Ishikawa (cell line): Measurements from ENCODE around the gene PTPA.

Source experiments
- CEBPB ChIP-seq: IDR thresholded peaks from 2 replicates; pipeline ENCODE4 v1.6.1; 2012
- CREB1 ChIP-seq: IDR thresholded peaks from 2 replicates; pipeline ENCODE4 v1.6.1; 2012; ENCODE audit warnings: low read depth
- EGR1 ChIP-seq: IDR thresholded peaks from 2 replicates; pipeline ENCODE4 v1.6.1; 2012
- EP300 ChIP-seq: IDR thresholded peaks from 2 replicates; pipeline ENCODE4 v1.6.1; 2012; ENCODE audit warnings: borderline replicate concordance
- FOXM1 ChIP-seq: IDR thresholded peaks from 2 replicates; pipeline ENCODE4 v1.6.1; 2012; ENCODE audit warnings: low read depth, borderline replicate concordance
- MAX ChIP-seq: IDR thresholded peaks from 2 replicates; pipeline ENCODE4 v1.6.1; 2012
- NFIC ChIP-seq: IDR thresholded peaks from 2 replicates; pipeline ENCODE4 v1.6.1; 2012
- RAD21 ChIP-seq: IDR thresholded peaks from 2 replicates; pipeline ENCODE4 v1.6.1; 2012; ENCODE audit warnings: low read depth
- REST ChIP-seq: IDR thresholded peaks from 2 replicates; pipeline ENCODE4 v1.6.1; 2012; ENCODE audit warnings: low read depth, mild to moderate bottlenecking
- TAF1 ChIP-seq: IDR thresholded peaks from 2 replicates; pipeline ENCODE4 v1.6.1; 2012; ENCODE audit warnings: low read depth, mild to moderate bottlenecking
- TCF12 ChIP-seq: IDR thresholded peaks from 2 replicates; pipeline ENCODE4 v1.6.1; 2012; ENCODE audit warnings: low read depth
- TEAD4 ChIP-seq: IDR thresholded peaks from 2 replicates; pipeline ENCODE4 v1.6.1; 2012
- YY1 ChIP-seq: IDR thresholded peaks from 2 replicates; pipeline ENCODE4 v1.6.1; 2012; ENCODE audit warnings: low read depth
- ZBTB7A ChIP-seq: IDR thresholded peaks from 2 replicates; pipeline ENCODE4 v1.6.1; 2012; ENCODE audit warnings: low read depth
- TF ChIP-seq, protein P1 (sequence below): IDR thresholded peaks from 2 replicates; pipeline ENCODE4 v1.6.1; 2012

PTPA gene

GRCh38 chr9:129072171-129072570 is 39.0 kb upstream of the PTPA start:
- TF ChIP-seq TAF1 (no peak), ZBTB7A (no peak), TEAD4 (no peak), RAD21 (no peak), MAX (no peak), NFIC (no peak), CEBPB (no peak), EP300 (no peak), CREB1 (no peak)

GRCh38 chr9:129073404-129073803 is 37.8 kb upstream of the PTPA start:
- TF ChIP-seq ZBTB7A, result no peak
- TF ChIP-seq MAX, result no peak
- no peak for TF ChIP-seq TEAD4
- TF ChIP-seq, protein P1, sequence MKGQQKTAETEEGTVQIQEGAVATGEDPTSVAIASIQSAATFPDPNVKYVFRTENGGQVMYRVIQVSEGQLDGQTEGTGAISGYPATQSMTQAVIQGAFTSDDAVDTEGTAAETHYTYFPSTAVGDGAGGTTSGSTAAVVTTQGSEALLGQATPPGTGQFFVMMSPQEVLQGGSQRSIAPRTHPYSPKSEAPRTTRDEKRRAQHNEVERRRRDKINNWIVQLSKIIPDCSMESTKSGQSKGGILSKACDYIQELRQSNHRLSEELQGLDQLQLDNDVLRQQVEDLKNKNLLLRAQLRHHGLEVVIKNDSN, result no peak
- no peak for TF ChIP-seq RAD21
- TF ChIP-seq TAF1, result no peak

GRCh38 chr9:129074106-129074505 is 37.1 kb upstream of the PTPA start:
- no peak for TF ChIP-seq NFIC
- no peak for TF ChIP-seq ZBTB7A
- TF ChIP-seq MAX, result no peak
- TF ChIP-seq REST, result no peak
- TF ChIP-seq, protein P1, result no peak
- TF ChIP-seq CREB1, result no peak
- no peak for TF ChIP-seq TEAD4
- no peak for TF ChIP-seq TCF12
- TF ChIP-seq EGR1, result no peak
- TF ChIP-seq TAF1, result no peak
- no peak for TF ChIP-seq RAD21

GRCh38 chr9:129075996-129076639 is 35.1 kb upstream of the PTPA start:
- TF ChIP-seq REST (no peak), TAF1 (no peak)

- no peak for TF ChIP-seq FOXM1
- no peak for TF ChIP-seq MAX
- TF ChIP-seq EP300, result no peak
- no peak for TF ChIP-seq EGR1
- TF ChIP-seq YY1, result no peak
- TF ChIP-seq REST, result no peak
- no peak for TF ChIP-seq TCF12
- TF ChIP-seq, protein P1, result no peak
- no peak for TF ChIP-seq NFIC
- TF ChIP-seq RAD21, result no peak
- TF ChIP-seq TEAD4, result no peak
- TF ChIP-seq ZBTB7A, result no peak
- TF ChIP-seq TAF1, result no peak
- TF ChIP-seq CREB1, result no peak
- no peak for TF ChIP-seq CEBPB
These were observed 34.6 kb upstream of the PTPA start for GRCh38 chr9:129076640-129077037.
